PC-3 (cell line): Measurements from ENCODE around the gene KRTAP5-10.

Source experiments
- EZH2 ChIP-seq: fragments of 300-600 bp; sonication (generic); IDR thresholded peaks from one replicate; pipeline ENCODE4 v1.6.1; 2017; ENCODE audit warnings: antibody characterized with exemption, mild to moderate bottlenecking, low read length; ENCODE audit not compliant: unreplicated experiment
- TF ChIP-seq, protein P1 (sequence below): fragments of 300-600 bp; sonication (generic); conservative IDR thresholded peaks from 2 replicates; pipeline ENCODE4 v1.5.1; 2017; ENCODE audit warnings: antibody characterized with exemption, low read depth, mild to moderate bottlenecking, low read length

GRCh38 chr11:71539017-71539416 is 26.3 kb upstream of the KRTAP5-10 start:
- TF ChIP-seq, protein P1, sequence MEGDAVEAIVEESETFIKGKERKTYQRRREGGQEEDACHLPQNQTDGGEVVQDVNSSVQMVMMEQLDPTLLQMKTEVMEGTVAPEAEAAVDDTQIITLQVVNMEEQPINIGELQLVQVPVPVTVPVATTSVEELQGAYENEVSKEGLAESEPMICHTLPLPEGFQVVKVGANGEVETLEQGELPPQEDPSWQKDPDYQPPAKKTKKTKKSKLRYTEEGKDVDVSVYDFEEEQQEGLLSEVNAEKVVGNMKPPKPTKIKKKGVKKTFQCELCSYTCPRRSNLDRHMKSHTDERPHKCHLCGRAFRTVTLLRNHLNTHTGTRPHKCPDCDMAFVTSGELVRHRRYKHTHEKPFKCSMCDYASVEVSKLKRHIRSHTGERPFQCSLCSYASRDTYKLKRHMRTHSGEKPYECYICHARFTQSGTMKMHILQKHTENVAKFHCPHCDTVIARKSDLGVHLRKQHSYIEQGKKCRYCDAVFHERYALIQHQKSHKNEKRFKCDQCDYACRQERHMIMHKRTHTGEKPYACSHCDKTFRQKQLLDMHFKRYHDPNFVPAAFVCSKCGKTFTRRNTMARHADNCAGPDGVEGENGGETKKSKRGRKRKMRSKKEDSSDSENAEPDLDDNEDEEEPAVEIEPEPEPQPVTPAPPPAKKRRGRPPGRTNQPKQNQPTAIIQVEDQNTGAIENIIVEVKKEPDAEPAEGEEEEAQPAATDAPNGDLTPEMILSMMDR, result no peak
- TF ChIP-seq EZH2, result no peak
